Neural cell (in vitro differentiated cells): ENCODE measurements around the gene ZNF142.

Experiments
- CTCF ChIP-seq: fragments of 450-650 bp; IDR thresholded peaks from 2 replicates; pipeline ENCODE4 v1.5.1; 2014; ENCODE audit warnings: antibody characterized with exemption, mild to moderate bottlenecking, moderate library complexity; ENCODE audit not compliant: poor library complexity, severe bottlenecking
- EP300 ChIP-seq: fragments of 450-650 bp; conservative IDR thresholded peaks from 2 replicates; pipeline ENCODE4 v1.6.1; 2014; ENCODE audit warnings: antibody characterized with exemption, mild to moderate bottlenecking, moderate library complexity; ENCODE audit not compliant: poor library complexity, severe bottlenecking
- EZH2 ChIP-seq: fragments of 200-600, 300-800 bp; shearing (Covaris generic), sonication (generic); IDR thresholded peaks from 2 replicates; pipeline ENCODE4 v1.6.1; 2014; ENCODE audit warnings: antibody characterized with exemption, low read length, borderline replicate concordance, mild to moderate bottlenecking; ENCODE audit not compliant: insufficient read depth, poor library complexity, severe bottlenecking
- POLR2AphosphoS5 ChIP-seq: IDR thresholded peaks from 2 replicates; pipeline ENCODE4 v1.6.1; 2012
- SMC3 ChIP-seq: fragments of 450-650 bp; conservative IDR thresholded peaks from 2 replicates; pipeline ENCODE4 v1.6.1; 2014; ENCODE audit warnings: antibody characterized with exemption, mild to moderate bottlenecking, moderate library complexity; ENCODE audit not compliant: poor library complexity

GRCh38 chr2:218664653-218665052 lies 5.2 kb upstream of the ZNF142 start:
- TF ChIP-seq SMC3, result no peak
- TF ChIP-seq CTCF, result no peak
- TF ChIP-seq EP300, result no peak
- no peak for TF ChIP-seq EZH2
- no peak for TF ChIP-seq POLR2AphosphoS5
